Stimulated activated CD4-positive, alpha-beta T cell treated with anti-CD3 and anti-CD28 coated beads, Interleukin-15, amount 100 ng/mL, for 48 hours (primary cell): ENCODE data around the gene COX11.
A peak's percentile ranks its signal among the peaks of the same experiment; 100 is the strongest.

ENCODE experiments used
- DNase-seq, 2 donors: peaks; one replicate each; pipeline ENCODE4 v3.0.0-alpha.2; 2020; ENCODE audit warnings: low read depth in 2 of 2

COX11 gene, protein sequence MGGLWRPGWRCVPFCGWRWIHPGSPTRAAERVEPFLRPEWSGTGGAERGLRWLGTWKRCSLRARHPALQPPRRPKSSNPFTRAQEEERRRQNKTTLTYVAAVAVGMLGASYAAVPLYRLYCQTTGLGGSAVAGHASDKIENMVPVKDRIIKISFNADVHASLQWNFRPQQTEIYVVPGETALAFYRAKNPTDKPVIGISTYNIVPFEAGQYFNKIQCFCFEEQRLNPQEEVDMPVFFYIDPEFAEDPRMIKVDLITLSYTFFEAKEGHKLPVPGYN

DNA sequence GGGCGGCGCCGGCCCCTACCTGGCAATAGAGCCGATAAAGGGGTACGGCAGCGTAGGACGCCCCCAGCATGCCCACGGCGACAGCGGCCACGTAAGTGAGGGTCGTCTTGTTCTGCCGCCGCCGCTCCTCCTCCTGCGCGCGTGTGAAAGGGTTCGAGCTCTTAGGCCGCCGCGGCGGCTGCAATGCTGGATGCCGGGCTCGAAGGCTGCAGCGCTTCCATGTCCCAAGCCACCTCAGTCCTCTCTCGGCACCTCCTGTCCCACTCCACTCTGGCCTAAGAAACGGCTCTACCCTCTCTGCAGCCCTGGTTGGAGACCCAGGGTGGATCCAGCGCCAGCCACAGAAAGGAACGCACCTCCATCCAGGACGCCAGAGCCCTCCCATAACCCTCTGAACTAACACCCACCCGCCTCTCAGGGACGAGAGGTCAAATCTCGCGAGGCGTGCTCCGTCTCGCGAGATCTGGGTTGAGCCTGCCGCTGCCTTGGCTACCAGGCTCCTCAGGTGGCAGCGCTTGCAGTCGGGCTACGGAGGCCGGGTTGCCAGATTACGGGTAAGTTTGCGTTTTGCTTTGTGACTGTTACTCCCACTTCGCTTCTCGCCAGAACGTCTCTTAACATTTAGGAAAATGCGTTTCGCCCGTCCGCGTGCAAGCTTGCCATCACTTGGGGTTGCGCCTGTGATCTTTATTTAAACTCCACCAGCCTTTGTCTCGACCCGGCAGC, at the start of gene COX11, which contains the start of gene STXBP4:
Gene COX11, minus strand, starts transcription at position 393 of the 726 bp plus-strand sequence. Its CDS starts 8 bp downstream, at position 385.
Gene STXBP4, plus strand, starts transcription at position 504 of the 726 bp plus-strand sequence. CDS start 17,455 bp downstream, outside the sequence.
- DNase-seq, result peak; percentile 90 to 91

DNA sequence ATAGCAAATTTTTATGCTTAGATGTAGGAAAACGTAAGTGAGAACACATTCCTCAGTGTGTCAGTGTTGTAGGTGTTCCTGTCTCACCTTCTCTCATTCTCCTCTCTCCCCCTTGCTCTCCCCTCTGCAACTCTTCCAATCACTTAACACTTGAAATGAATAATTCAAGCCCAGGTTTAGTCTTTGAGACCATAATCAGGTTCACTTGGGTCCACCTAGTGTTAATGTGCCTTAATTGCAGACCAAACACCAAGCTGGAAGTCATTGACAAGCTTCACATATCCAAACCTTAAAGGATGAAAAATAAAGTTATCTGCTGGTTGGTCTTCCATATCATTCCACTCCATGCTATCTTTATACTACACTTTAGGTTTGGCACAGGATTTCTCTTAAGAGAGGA, 37.1 kb upstream of the COX11 start:
- DNase-seq, result no peak

DNA sequence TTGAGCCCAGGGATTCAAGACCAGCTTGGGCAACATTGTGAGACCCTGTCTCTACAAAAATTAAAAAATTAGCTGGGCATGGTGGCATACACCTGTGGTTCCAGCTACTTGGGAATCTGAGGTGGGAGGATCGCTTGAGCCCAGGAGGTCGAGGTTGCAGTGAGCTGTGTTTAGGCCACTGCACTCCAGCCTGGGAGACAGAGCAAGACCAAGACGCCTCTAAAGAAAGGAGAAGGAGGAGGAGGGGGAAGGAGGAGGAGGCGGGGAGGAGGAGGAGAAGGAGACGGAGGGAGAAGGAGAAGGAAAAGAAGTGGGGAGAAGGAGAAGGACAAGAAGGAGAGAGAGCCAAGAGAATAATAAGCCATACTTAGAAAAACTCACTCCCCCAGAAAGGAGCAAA, 36.0 kb upstream of the COX11 start:
- no peak for DNase-seq

DNA sequence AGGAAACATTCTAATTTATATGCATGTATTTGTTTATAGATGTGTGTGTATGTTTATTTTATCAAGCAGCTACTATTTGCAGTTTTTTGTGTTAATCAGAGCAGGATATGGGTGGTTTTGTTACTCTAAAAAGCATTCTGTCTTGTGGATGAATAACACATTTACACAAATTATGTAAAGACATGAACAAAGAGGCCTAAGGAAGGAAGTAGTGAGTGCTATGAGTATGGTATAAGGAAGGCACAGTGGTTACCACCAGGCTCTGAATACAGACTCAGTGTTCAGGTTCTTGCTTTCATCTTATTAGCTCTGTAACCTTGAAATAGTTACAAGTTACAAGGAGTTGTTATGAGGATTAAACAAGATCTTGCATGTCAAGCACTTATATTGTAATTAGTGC, 34.0 kb upstream of the COX11 start:
- DNase-seq, result no peak

DNA sequence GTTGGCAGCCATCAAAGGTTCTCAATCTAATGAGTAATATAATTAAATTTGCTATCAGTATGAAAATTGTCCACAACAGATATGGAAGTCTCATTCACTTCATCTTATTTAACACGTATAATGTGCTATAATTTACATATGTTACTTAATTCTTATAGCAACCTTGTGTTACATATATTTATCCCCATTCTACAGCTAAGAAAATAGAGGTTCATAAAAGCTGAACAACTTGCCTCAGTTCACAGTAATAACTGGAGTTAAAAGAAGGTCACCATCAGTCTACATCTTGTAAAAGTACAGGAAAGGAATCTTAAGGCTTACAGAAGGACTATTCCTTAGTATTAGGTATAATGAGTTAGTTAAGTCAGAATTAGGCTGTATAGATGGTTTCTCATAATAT, 28.0 kb upstream of the COX11 start:
- no peak for DNase-seq

DNA sequence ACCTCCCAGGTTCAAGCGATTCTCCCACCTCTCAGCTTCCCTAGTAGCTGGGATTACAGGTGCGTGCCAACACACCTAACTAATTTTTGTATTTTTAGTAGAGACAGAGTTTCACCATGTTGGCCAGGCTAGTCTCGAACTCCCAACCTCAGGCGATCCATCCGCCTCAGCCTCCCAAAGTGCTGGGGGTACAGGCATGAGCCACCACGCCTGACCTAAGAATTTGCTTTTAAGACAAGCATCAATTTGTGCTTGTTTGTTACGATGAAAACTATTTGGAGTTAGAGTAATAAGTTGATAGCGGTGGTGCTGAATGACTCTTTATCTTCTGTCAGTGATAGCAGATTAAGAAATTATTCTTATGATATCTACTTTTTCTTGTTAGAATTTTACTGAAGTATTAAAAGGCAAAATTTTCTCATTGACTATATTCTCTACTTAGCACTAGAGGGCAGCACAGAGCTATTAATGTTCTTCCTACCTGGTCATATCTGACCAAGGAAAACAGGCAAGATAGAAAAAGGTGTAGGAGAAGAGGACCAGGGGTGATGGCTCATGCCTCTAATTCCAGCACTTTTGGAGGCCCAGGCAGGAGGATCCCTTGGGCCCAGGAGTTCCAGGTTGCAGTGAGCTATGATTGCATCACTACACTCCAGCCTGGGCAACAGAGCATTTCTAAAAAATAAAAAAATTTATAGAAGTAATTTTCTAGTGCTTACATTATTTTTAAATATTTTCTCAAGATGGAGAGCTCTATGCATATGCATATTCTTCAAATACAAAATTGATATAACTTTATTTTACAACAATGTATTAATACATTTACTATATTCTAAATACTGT, 24.6 kb upstream of the COX11 start:
- DNase-seq, result no peak

DNA sequence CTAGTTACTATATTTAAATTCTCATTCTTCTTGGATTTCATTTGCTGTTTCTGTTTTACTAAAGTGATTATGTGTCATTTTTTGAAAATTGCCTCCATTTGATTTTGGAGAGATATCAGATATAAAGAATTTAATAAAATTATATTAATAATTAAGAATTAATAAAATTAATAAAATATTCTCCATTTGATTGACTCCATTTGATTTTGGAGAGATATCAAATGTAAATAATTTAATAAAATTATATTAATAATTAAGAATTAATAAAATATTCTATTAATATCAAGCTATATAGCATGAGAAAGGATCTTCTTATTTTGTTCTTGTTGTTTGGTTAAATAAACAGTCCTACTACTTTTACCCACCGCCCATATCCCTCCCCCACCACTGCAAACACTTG, 23.1 kb upstream of the COX11 start:
- DNase-seq, result no peak

DNA sequence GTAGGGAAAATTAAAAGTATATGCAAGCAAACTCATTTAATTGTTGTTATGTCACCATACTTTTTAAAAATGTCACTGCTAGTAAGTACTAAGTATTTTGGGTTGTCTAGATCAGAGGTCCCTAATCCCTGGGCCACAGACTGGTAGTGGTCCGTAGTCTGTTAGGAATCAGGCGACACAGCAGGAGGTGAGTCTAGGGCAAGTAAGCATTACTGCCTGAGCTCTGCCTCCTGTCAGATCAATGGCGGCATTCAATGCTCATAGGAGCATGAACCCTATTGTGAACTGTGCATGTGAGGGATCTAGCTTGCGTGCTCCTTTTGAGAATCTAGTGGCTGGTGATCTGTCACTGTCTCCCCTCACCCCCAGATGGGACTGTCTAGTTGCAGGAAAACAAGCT, 21.7 kb upstream of the COX11 start:
- DNase-seq, result no peak

DNA sequence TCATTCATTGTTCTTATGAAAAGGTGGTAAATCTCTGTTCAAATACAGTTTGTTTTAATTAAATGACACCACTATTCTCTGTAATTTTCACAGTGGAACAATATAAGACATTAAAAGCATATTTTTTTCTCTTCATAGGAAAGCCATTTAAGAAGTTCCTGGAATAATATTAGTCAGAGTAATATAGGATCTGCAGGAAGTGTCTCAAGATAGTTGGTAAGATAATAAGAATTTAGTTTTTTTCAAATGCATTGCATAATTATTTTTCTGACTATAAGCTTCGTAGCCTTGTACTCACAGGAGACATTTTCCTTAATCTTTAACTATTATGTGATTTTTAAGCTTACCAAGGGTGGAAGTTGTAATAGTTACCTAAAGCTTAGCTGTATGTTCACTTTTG, 17.0 kb upstream of the COX11 start:
- no peak for DNase-seq

DNA sequence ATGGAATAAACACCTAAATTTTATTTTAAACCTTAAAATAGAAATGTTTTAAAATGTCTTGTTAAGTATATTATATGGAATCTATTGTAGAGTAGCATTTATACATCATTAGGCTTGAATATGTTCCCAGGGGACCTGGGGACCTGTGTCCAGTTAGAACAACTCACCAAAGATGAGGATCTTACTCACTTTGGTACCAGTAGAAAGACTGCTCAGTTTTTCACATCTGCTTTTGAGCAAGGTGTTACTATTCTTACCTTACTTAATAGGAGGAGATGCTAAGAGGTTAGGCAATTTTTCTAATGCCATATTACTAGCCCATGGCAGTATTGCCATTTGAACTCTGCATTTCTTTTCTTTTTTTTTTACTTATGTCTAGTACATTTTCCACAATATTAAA, 14.8 kb upstream of the COX11 start:
- DNase-seq, result no peak

DNA sequence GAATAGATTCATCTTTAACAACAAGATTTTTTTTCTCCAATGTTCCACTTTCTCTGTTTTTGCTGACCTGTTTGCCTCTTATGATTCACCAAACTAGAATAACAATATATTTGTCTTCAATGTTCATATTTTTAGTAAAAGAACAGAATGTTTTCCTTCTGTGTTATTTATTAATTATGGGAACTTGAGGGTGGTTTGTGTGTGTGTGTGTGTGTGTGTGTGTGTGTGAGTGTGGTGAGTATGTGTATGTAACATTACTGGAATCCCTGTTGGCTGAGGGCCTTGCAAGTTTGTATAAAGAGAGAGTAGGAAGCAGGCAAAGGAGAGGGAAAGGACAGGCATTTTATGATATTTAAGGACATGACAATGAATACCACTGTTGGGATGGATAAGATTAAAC, 13.9 kb upstream of the COX11 start:
- DNase-seq, result no peak

DNA sequence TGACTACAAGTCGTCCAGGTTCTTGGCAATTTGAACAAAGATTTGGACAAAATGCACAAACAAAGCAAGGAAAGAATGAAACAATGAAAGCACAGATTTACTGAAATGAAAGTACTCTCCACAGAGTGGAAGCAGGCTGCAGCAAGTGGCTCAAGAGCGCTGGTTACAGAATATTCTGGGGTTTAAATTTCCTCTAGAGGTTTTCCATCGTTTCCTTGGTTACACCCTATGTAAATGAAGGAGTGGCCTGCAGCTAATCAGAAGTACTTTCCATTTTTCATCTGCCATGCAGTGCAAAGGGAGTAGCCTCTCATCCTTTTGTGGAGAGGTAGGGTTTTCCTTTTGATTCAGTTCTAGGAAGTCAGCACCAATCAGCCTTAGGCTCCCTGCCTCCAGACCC, 11.9 kb upstream of the COX11 start:
- DNase-seq, result no peak

DNA sequence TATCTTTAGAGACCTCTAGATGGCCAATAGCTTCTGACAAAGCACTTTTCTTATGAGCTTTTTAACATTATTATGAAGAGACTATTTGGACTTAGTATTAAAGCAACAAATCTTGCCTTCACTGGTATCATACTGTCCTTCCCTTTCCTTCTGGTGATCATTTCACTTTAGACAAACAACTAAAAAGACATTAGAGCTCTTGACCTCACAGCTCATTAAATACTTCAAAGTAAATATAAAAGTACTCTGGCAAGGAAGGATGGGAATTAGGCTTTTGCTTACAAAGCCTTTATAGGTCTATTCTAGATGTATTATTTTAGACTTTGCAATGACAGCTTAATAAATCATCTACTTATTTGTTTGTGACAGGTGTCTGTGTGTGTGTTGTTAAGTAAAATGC, 11.2 kb upstream of the COX11 start:
- DNase-seq, result no peak

DNA sequence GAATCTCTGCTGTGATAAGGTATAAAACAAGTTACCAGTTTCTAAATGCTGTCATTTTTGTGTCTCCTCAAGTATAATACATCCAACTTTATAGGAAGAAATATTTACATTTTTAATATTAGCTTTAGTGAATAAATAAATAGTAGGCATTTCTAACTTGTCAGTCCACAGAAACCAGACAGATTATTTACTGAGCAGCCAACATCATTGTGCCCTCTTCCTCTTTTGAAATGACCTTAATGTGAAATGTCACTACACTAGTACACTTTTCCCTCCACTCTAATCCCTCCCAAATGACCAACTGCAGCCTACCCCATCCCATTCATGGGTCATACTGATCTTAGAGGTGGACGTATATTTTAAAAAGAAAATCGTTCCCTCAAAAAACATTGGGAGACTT, 9.3 kb upstream of the COX11 start:
- DNase-seq, result no peak

DNA sequence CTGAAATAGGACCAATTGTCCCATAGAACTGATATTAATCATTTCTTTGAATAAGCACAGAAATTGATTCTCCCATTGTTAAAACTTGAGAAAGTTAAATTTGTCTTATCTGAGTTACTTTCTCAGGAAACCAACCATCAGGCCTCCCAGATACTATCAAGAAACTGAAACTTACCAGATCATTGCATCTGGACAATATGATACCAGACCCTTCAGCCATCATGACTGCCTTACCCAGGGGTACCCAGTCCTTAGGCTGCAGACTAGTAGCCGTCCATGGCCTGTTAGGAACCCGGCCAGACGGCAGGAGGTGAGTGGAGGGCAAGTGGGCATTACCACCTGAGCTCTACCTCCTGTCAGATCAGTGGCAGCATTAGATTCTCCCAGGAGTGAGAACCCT, 7.9 kb upstream of the COX11 start:
- no peak for DNase-seq

DNA sequence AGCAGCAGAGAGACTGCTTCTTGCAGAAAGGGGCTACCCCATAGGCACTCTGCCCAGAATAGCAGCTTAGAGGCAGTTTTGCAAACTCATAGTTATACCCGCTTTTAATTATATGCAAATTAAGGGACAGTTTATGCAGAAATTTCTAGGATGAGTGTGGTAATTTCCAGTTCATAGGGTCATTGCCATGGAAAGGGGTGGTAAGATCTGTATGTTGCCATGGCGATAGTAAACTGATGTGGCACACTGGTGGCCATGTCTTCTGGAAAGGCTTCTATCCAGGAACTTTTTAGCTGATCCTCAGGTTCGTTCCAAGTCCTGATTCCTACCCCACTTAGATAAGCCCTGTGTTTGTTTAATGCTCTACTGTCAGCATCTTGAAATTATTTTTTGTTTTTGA, 6.3 kb upstream of the COX11 start:
- DNase-seq, result no peak

DNA sequence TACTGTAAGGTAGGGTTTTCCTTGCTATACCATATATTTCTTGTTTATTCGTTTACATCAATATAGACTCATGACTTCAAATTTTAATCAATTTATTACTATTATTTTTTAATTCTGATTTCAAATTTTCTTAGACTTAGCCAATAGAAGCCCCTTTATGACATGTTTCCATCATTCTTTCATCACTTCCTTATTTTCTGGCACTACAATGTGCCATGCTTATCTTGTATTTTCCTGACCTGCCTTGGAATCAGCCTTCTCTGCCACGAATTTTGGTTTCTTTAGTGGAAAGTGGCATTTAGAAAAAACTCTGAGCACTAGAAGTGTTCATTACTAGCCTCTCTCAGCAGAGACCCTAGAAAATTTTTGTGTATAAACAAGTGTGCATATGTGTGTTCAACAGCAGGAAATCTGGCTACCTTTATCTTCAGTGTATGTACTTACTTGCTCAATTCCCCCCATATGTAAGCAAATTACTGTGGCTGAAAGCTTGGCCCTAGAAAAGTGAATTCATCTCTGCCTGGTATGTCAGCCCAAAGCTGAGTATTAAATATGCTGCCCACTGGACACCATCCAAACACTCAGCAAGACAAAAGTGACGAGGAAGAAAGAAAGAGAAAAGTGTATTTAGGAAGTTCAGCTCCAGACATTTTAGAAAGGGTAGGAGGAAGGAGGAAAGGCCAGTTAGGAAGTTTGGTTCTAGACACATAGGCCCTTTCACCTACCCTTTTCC, 4.1 kb upstream of the COX11 start:
- no peak for DNase-seq

DNA sequence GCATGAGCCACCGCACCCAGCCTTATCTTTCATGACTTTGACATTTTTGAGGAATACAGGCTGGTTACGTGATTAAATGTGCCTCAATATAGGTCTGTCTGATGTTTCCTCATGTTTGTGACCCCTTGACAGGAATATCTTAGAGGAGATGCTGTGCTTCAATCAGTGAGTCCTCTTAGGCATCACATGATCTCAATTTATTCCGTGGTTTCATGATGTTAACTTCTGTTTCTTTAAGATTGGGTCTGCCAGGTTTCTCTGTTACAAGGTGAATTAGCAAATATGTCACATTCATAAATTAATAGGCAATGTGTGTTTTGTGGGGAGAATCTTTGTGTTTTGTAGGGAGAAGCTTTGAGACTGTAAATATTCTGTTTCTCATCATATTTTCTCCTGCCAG, 3.4 kb upstream of the COX11 start:
- no peak for DNase-seq

DNA sequence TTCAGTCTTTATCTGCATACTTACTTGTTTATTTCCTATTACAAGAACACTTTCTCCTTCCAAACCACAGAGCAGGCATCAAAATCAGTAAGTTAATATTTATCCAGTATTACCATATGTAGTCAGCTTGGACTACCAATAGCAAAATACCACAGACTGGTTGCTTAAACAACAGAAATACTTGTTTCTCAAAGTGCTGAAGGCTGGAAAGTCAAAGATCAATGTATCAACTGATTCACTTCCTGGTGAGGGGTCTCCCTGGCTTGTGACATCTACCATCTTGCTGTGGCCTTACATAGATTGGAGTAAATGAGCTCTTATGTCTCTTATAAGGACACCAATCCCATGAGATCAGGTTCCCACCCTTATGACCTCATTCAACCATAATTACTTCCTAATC, 2.7 kb upstream of the COX11 start:
- no peak for DNase-seq

DNA sequence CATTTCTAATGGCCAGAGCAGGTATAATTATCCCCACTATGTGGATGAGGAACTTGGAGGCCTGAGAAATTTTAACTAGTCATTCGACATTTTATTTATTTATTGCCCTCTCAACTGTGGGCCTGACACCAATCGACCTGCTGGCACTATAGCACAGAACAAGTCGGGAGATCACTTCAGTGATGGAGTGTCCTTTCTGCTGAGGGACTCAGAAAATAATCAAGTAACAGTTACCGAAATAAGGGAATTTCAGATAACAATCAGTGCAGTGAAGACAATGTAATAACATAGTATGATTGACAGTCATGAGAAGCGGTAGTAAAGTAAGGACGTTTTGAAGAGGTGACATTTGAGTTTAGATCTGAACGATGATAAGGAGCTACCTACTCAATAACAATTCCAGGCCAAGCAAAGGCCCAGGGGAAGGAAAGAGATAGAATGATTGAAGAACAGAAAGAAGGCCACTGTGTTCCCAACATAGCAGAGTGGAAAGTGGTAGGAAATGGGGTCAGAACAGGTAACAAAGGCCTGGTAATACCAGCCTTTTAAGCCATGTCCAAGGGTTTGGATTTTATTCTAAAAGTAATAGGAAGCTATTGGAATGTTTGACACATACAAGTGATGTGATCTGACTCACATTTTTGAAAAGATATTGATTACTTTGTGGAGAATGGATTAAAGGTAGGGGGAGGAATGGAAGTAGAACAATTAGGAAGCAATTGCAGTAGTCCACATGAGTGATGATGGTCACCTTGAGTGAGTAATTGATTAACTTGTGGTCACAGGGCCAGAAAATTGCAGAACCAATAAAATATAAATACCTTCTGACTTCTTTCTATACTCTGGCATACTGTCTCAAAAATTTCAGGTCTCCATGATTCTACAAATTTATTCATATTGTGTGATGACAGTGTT, 1.5 kb upstream of the COX11 start:
- no peak for DNase-seq

DNA sequence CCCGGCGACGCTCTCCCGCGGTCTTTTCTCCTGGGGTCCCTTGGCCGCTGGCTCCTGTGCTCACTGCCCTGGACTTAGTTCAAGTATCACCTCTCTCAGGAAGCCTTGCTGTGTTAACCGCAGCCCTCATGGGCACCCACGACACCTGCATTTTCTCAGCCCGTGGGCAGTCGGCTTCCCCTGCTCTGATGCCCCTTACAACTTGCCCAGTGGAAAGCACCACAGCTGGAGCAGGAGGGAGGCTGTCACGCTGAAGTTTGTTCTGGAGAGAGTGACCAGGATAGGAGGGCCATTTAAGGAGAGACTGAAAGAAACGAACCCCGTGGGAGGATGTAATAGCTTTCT, 506 bp upstream of the COX11 start:
- DNase-seq, result no peak
